ENCODE measurements around the gene PSTPIP2. TPM values are rescaled to one million over a fixed set of nuclear protein-coding genes. Genes with fewer than 3 reads are reported as not detected.

Gene PSTPIP2
- total RNA-seq, 1 experiment from 2014 or later = 1.9 TPM

DNA sequence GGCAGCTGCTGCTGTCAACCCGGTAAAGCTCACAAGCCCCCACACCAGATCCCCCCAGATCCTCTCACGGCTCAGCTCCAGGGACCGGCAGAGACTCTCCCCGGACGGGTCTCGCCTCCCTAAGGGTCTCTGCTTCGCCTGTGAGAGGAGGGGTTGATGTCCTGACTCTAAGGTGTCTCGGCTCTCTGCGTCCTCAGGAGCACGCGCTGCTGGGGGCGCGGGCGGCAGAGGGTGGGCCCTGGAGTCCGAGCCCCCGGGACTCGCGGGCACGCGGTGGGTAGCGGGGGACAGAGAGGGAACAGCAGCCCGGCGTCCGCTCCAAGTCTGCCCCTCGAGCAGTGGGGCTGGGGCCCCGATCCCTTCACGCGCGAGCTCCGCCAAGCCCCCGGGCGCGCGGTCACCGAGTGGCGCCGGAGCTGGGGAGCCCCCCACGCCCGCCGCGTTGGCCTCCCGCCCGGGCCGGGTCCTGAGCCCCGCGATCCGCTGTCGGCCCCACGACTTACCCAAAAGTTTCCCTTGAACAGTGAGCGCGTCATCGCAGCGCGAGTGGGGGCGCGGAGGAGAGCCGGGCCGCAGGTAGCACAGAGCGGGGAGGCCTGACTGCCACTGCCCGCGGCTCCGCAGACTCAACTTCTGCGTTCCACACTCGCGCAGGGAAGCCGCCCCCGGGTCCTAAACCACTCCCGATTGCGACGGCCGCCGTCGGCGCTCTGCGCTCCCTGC, at the start of gene PSTPIP2 (continued):
- TF ChIP-seq, protein P1, sequence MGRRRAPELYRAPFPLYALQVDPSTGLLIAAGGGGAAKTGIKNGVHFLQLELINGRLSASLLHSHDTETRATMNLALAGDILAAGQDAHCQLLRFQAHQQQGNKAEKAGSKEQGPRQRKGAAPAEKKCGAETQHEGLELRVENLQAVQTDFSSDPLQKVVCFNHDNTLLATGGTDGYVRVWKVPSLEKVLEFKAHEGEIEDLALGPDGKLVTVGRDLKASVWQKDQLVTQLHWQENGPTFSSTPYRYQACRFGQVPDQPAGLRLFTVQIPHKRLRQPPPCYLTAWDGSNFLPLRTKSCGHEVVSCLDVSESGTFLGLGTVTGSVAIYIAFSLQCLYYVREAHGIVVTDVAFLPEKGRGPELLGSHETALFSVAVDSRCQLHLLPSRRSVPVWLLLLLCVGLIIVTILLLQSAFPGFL (CRISPR knock-in tag; IDR thresholded peaks at IDR 0.05; ENCODE audit: borderline replicate concordance) = no peak

DNA sequence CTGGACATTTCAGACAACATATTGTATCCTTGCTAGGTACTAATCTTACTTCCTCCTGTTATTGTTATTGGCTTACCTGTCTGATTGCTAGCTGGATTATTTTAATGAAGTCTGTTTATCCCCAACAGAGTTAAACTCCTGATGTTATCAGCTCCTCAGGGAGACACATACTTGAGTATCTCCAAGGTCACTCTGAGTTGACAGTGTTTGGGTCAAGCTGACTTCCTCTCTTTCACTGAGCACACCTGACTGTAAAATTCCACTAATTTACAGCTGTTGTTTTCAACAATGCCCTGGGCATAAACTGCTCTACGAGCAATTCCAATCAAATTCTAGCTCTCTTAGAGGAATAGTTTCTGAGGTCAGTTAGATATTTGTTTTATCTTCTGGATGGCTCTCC, 41.7 kb upstream of the PSTPIP2 start:
- H3K9me3 Mint-ChIP-seq = 0 out of 2 replicates have a peak, but pooled peaks cover 7% of the 10 kb centered on the region
- TF ChIP-seq ATF1 (CRISPR knock-in tag; IDR thresholded peaks at IDR 0.05) = no peak
- TF ChIP-seq, protein P2, sequence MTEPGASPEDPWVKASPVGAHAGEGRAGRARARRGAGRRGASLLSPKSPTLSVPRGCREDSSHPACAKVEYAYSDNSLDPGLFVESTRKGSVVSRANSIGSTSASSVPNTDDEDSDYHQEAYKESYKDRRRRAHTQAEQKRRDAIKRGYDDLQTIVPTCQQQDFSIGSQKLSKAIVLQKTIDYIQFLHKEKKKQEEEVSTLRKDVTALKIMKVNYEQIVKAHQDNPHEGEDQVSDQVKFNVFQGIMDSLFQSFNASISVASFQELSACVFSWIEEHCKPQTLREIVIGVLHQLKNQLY (CRISPR knock-in tag; IDR thresholded peaks at IDR 0.05) = no peak
- TF ChIP-seq, protein P3, sequence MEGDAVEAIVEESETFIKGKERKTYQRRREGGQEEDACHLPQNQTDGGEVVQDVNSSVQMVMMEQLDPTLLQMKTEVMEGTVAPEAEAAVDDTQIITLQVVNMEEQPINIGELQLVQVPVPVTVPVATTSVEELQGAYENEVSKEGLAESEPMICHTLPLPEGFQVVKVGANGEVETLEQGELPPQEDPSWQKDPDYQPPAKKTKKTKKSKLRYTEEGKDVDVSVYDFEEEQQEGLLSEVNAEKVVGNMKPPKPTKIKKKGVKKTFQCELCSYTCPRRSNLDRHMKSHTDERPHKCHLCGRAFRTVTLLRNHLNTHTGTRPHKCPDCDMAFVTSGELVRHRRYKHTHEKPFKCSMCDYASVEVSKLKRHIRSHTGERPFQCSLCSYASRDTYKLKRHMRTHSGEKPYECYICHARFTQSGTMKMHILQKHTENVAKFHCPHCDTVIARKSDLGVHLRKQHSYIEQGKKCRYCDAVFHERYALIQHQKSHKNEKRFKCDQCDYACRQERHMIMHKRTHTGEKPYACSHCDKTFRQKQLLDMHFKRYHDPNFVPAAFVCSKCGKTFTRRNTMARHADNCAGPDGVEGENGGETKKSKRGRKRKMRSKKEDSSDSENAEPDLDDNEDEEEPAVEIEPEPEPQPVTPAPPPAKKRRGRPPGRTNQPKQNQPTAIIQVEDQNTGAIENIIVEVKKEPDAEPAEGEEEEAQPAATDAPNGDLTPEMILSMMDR (IDR thresholded peaks at IDR 0.05) = no peak
- no peak for TF ChIP-seq NFATC4 (CRISPR knock-in tag; IDR thresholded peaks at IDR 0.05)
- TF ChIP-seq TCF7 (CRISPR knock-in tag; IDR thresholded peaks at IDR 0.05; ENCODE audit: low read depth) = no peak
- TF ChIP-seq, protein P4, sequence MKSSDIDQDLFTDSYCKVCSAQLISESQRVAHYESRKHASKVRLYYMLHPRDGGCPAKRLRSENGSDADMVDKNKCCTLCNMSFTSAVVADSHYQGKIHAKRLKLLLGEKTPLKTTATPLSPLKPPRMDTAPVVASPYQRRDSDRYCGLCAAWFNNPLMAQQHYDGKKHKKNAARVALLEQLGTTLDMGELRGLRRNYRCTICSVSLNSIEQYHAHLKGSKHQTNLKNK (CRISPR knock-in tag; IDR thresholded peaks at IDR 0.05) = no peak
- no peak for TF ChIP-seq TEAD1 (CRISPR knock-in tag; IDR thresholded peaks at IDR 0.05)
- TF ChIP-seq, protein P5, sequence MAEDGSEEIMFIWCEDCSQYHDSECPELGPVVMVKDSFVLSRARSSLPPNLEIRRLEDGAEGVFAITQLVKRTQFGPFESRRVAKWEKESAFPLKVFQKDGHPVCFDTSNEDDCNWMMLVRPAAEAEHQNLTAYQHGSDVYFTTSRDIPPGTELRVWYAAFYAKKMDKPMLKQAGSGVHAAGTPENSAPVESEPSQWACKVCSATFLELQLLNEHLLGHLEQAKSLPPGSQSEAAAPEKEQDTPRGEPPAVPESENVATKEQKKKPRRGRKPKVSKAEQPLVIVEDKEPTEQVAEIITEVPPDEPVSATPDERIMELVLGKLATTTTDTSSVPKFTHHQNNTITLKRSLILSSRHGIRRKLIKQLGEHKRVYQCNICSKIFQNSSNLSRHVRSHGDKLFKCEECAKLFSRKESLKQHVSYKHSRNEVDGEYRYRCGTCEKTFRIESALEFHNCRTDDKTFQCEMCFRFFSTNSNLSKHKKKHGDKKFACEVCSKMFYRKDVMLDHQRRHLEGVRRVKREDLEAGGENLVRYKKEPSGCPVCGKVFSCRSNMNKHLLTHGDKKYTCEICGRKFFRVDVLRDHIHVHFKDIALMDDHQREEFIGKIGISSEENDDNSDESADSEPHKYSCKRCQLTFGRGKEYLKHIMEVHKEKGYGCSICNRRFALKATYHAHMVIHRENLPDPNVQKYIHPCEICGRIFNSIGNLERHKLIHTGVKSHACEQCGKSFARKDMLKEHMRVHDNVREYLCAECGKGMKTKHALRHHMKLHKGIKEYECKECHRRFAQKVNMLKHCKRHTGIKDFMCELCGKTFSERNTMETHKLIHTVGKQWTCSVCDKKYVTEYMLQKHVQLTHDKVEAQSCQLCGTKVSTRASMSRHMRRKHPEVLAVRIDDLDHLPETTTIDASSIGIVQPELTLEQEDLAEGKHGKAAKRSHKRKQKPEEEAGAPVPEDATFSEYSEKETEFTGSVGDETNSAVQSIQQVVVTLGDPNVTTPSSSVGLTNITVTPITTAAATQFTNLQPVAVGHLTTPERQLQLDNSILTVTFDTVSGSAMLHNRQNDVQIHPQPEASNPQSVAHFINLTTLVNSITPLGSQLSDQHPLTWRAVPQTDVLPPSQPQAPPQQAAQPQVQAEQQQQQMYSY (CRISPR knock-in tag; IDR thresholded peaks at IDR 0.05) = no peak
- TF ChIP-seq, protein P6, sequence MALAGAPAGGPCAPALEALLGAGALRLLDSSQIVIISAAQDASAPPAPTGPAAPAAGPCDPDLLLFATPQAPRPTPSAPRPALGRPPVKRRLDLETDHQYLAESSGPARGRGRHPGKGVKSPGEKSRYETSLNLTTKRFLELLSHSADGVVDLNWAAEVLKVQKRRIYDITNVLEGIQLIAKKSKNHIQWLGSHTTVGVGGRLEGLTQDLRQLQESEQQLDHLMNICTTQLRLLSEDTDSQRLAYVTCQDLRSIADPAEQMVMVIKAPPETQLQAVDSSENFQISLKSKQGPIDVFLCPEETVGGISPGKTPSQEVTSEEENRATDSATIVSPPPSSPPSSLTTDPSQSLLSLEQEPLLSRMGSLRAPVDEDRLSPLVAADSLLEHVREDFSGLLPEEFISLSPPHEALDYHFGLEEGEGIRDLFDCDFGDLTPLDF (CRISPR knock-in tag; IDR thresholded peaks at IDR 0.05) = no peak
- no peak for TF ChIP-seq EMX1 (CRISPR knock-in tag; IDR thresholded peaks at IDR 0.05)
- TF ChIP-seq, protein P7, sequence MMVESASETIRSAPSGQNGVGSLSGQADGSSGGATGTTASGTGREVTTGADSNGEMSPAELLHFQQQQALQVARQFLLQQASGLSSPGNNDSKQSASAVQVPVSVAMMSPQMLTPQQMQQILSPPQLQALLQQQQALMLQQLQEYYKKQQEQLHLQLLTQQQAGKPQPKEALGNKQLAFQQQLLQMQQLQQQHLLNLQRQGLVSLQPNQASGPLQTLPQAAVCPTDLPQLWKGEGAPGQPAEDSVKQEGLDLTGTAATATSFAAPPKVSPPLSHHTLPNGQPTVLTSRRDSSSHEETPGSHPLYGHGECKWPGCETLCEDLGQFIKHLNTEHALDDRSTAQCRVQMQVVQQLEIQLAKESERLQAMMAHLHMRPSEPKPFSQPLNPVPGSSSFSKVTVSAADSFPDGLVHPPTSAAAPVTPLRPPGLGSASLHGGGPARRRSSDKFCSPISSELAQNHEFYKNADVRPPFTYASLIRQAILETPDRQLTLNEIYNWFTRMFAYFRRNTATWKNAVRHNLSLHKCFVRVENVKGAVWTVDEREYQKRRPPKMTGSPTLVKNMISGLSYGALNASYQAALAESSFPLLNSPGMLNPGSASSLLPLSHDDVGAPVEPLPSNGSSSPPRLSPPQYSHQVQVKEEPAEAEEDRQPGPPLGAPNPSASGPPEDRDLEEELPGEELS (CRISPR knock-in tag; IDR thresholded peaks at IDR 0.05) = no peak
- TF ChIP-seq, protein P1 (CRISPR knock-in tag; IDR thresholded peaks at IDR 0.05; ENCODE audit: borderline replicate concordance) = no peak
- TF ChIP-seq NFE2L1 (CRISPR knock-in tag; IDR thresholded peaks at IDR 0.05) = no peak
- no peak for TF ChIP-seq ZNF416 (CRISPR knock-in tag; IDR thresholded peaks at IDR 0.05)
- no peak for TF ChIP-seq NR1H2 (CRISPR knock-in tag; IDR thresholded peaks at IDR 0.05)
- TF ChIP-seq ZBTB21 (CRISPR knock-in tag; IDR thresholded peaks at IDR 0.05; ENCODE audit: borderline replicate concordance) = no peak
- no peak for TF ChIP-seq MYBL2 (CRISPR knock-in tag; IDR thresholded peaks at IDR 0.05)
- TF ChIP-seq SMAD3 (CRISPR knock-in tag; IDR thresholded peaks at IDR 0.05; ENCODE audit: borderline replicate concordance) = no peak
- TF ChIP-seq, protein P8, sequence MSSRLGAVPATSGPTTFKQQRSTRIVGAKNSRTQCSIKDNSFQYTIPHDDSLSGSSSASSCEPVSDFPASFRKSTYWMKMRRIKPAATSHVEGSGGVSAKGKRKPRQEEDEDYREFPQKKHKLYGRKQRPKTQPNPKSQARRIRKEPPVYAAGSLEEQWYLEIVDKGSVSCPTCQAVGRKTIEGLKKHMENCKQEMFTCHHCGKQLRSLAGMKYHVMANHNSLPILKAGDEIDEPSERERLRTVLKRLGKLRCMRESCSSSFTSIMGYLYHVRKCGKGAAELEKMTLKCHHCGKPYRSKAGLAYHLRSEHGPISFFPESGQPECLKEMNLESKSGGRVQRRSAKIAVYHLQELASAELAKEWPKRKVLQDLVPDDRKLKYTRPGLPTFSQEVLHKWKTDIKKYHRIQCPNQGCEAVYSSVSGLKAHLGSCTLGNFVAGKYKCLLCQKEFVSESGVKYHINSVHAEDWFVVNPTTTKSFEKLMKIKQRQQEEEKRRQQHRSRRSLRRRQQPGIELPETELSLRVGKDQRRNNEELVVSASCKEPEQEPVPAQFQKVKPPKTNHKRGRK (CRISPR knock-in tag; IDR thresholded peaks at IDR 0.05; ENCODE audit: borderline replicate concordance) = no peak
- ChIA-PET POLR2A (no interaction called here), CTCF (interaction anchor here (1.5 kb wide), 1 partner anchor 10 kb away, joined by 3 read pairs; no protein-coding TSS in a partner anchor)
- H3K4me1 Mint-ChIP-seq = no peaks in the 10 kb centered on the region
- ATAC-seq (no peak), DNase-seq (ENCODE audit: low spot score) (no peak)
- H3K4me3 Mint-ChIP-seq = no peak overlapping the region
- H3K27me3 Mint-ChIP-seq (ENCODE audit: low read depth) = no peaks in the 10 kb centered on the region
- peaks cover 58% of the 10 kb centered on the region for H3K36me3 Mint-ChIP-seq
- no peak overlapping the region for H3K27ac Mint-ChIP-seq
